HS-5 (cell line): ENCODE data around the gene MT1F.
"Not testable (repeated sequence)": the region's sequence is repeated elsewhere in the genome, so short reads cannot be mapped to it uniquely, and the experiment has no call there.

ENCODE experiments used
- DNase-seq: peaks from one replicate; pipeline ENCODE4 v3.0.0-alpha.2; 2012; ENCODE audit warnings: low read depth

The MT1F gene

DNA sequence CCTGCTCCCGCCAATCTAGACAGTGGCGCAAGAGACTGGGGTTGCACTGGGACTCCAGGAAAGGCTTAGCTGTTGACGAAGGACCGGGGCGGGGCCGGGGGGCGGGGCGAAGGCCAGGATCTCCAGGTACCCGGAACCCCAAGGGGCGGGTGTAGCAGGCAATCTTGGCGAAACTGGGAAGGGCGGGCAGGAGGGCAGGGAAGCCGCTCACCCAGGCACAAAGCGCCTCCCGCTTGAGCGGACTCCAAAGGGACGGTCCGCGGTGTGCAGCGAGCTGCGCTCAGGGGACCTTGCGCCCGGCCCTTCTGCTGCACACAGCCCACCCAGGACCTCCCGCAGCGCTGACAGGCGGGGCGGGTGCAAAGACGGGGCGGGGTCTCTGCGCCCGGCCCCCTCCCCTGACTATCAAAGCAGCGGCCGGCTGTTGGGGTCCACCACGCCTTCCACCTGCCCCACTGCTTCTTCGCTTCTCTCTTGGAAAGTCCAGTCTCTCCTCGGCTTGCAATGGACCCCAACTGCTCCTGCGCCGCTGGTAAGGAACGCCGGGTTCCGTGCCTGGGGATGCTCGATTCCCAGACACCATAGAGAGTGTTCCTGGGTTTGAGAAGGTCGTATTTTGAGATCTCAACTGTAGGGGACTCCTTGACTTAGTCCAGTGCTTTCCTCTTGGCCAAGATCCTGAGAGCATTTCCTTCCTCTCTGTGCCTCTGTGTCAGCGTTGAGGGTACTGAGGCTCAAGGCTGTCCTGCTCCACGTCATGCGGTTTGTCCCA lies at the start of gene MT1F:
TSS of gene MT1F (plus strand) at position 405 of the 772 bp plus-strand sequence. CDS start at position 505, 100 bp downstream.
- DNase-seq: no peak

GRCh38 chr16:56608043-56608875 lies 49.5 kb upstream of the MT1F start, which contains the start of gene MT2A:
Gene MT2A (plus strand): TSS chr16:56608584. CDS start chr16:56608656, 72 bp downstream.
- DNase-seq: peak; percentile 82

DNA sequence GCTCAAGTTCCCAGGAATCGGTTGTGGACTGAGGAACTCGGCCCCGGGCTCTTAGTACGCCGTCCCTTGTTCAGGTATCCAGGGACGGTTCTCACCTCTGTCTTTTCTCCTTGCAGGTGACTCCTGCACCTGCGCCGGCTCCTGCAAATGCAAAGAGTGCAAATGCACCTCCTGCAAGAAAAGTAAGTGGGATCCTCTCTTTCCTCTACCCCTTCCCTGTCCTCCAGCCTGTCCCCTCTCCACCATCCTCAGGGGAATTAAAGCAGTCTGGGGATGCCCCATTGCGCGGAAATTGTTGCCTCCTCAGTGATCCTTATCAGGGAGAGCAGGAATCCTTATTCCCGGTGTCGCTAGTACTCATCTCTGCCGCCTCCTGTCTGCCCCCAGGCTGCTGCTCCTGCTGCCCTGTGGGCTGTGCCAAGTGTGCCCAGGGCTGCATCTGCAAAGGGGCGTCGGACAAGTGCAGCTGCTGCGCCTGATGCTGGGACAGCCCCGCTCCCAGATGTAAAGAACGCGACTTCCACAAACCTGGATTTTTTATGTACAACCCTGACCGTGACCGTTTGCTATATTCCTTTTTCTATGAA lies 48.8 kb upstream of the MT1F start:
- no peak for DNase-seq

DNA sequence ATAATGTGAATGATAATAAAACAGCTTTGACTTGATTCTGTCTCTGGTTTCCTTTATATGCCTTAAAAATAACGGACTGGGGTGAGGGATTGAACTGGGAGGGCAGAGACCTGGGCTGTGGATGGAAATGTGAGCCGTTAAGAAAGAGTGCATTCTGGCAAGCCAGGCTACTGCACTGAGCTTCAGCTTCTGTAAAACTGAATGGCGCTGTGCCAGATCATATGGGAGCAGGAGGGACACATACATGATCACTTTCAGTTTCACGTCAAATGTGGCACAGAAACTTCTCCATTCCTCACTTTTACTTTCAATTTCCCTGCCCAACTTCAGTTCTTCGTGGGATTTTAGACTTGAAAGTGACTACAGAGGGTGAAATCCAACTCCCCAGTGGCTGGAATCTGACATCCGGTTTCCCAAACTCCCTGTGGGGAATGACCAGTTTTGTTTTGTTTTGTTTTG lies 48.3 kb upstream of the MT1F start:
- DNase-seq: peak; percentile 83

DNA sequence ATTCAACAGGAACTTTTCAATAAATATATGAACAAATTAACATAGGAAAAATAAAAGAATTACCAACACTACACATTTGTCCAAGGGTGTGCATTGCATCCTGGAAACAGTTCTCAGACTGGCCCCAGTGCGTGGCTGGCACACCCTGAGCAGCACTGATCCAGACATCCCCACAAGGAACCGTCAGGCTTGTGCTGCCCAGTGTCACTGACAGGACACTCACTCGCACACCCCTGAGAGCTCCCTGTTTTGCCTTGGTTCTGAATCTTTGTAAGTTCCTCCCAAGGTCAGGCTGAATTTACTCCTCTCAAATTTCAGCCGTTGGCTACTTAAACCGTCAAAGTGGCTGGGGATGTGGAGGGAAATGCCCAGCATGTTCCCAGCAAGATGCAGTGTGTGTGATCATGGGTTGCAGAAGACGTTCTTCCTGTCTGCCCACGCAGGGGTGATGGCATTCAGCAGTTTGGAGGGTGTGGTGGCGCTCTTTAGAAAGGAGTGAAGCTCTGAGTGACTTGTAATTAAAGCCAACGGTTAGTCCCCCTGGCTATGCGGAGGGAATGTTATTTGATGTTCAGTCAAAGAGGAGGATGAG lies 47.6 kb upstream of the MT1F start:
- DNase-seq: peak; percentile 76

- no peak for DNase-seq
These were observed 47.1 kb upstream of the MT1F start for GRCh38 chr16:56610609-56611111.

- DNase-seq: no peak
These were observed 46.4 kb upstream of the MT1F start for GRCh38 chr16:56611281-56611833.

DNA sequence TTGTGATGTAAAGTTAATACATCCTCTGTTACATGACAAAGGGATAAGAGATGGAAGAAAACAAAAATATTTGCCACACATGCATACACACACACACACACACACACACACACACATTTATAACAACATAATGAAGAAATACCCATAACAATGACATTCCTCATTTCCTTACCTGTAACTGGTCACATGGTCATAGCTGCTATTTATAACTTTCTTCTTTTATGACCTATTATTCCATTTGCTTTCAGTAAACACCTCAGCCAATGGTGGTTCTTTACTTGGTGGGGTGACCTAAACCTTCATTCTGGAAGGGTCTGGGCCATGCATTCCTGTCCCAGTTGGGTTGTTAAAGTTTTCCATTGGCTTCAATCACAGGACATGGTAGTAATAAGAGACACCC lies 44.1 kb upstream of the MT1F start:
- DNase-seq: no peak

DNA sequence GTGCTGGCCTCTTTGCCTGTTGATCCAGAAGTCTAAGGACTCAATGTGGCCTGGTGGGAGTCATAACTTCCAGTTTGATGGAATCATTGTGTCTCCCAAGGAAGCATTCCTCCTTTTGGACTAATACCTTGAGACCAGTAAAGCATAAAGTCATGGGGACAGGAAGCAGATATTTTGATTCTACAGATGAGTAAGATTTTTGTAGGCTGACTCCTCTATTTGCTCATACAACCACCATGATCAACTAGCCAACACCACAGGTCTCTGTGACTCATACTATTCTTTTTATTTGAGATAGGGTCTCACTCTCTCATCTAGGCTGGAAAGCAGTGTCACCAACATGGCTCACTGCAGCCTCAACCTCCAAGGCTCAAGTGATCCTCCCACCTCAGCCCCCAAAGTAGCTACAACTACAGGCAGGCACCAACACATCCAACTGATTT lies 43.2 kb upstream of the MT1F start:
- peak; percentile 83 for DNase-seq

DNA sequence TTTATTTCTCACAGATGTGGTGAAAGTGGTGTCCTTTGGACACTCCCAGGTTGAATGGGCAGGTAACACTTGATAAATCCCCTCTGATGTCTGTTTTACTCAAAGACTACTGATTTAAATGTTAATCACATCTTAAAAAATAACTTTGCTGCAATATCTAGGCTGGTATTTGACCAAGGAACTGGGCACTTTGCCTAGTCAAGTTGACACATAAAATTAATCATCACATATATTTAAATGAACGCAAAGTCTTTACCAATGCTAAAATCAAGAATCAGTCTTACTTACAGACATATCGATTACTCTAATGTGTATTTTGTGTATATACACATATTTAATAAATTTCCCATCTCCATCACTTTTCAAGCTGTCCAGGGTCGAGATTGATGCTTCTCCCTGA lies 42.4 kb upstream of the MT1F start:
- peak; percentile 74 for DNase-seq

- DNase-seq: no peak
These were observed 41.0 kb upstream of the MT1F start for GRCh38 chr16:56616608-56617211.

GRCh38 chr16:56617212-56618085 lies 40.3 kb upstream of the MT1F start:
- DNase-seq: no peak

DNA sequence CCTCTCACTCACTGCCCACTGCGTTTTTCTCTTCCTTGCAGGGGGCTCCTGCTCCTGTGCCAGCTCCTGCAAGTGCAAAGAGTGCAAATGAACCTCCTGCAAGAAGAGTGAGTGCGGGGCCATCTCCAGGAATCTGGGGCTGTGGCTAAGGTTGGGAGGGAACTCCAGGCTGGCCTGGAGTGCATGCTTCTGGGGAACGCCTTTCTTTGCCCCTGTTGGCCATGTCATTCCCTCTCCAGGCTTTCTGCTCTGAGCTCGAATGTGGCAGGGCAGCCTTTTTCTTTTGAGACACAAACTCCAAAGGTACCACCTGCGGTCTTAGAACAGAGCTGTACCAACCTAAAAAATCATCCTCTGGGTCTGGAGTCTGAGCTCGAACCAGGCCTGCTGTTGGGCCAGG lies 39.6 kb upstream of the MT1F start:
- no peak for DNase-seq

- DNase-seq: no peak
These were observed 37.3 kb upstream of the MT1F start for GRCh38 chr16:56620339-56620897.

DNA sequence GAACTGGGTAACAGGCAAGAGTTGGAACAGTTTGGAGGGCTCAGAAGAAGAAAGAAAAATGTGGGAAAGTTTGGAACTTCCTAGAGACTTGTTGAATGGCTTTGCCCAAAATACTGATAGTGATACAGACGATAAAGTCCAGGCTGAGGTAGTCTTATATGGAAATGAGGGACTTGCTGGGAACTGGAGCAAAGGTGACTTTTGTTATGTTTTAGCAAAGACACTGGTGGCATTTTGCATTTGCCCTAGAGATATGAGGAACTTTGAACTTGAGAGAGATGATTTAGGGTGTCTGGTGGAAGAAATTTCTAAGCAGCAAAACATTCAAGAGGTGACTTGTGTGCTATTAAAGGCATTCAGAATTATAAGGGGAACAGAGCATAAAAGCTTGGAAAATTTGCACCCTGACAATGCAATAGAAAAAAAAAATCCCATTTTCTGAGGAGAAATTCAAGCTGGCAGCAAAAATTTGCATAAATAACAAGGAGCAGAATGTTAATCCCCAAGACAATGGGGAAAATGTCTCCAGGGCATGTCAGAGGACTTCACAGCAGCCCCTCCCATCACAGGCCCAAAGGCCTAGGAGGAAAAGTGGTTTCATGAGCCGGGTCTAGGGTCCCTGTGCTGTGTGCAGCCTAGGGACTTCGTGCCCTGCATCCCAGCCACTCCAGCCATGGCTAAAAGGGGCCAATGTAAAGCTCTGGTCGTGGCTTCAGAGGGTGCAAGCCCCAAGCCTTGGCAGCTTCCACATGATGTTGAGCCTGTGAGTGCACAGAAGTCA lies 35.9 kb upstream of the MT1F start:
- DNase-seq: not testable (repeated sequence)

- DNase-seq: not testable (repeated sequence)
These were observed 34.6 kb upstream of the MT1F start for GRCh38 chr16:56623184-56623583.

DNA sequence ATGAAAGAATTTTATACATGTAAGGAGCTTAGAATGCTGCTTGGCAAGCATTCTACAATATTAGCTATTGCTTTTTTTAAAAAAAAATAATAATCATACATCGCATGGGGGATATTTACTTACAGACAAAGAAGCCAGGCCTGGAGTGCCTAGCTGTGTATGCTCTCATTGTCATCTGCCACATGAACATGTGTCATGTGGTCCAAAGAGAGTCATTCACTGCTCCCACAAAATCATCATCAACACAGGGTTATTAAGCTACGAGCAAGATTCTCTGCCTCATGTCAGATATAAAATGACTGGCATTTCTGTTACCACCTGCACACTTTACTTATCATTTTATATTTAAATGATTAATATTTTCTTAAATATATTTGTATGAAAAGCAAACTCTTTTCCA lies 34.1 kb upstream of the MT1F start:
- no peak for DNase-seq

- DNase-seq: no peak
These were observed 32.4 kb upstream of the MT1F start, which contains the start of gene MT1E for GRCh38 chr16:56625140-56625942. Gene MT1E (plus strand): TSS chr16:56625781. CDS start chr16:56625852, 71 bp downstream.
